VCaP (cell line): ENCODE results near the gene BARHL1.

Experiments
- H3K27ac ChIP-seq: fragments of 450-650 bp; 2 replicates; pipeline ENCODE4 v1.5.1; 2017
- TF ChIP-seq, protein P1 (sequence below): fragments of 450-650 bp; conservative IDR thresholded peaks from 2 replicates; pipeline ENCODE4 v1.5.1; 2017; ENCODE audit warnings: mild to moderate bottlenecking, moderate library complexity

The BARHL1 gene

DNA sequence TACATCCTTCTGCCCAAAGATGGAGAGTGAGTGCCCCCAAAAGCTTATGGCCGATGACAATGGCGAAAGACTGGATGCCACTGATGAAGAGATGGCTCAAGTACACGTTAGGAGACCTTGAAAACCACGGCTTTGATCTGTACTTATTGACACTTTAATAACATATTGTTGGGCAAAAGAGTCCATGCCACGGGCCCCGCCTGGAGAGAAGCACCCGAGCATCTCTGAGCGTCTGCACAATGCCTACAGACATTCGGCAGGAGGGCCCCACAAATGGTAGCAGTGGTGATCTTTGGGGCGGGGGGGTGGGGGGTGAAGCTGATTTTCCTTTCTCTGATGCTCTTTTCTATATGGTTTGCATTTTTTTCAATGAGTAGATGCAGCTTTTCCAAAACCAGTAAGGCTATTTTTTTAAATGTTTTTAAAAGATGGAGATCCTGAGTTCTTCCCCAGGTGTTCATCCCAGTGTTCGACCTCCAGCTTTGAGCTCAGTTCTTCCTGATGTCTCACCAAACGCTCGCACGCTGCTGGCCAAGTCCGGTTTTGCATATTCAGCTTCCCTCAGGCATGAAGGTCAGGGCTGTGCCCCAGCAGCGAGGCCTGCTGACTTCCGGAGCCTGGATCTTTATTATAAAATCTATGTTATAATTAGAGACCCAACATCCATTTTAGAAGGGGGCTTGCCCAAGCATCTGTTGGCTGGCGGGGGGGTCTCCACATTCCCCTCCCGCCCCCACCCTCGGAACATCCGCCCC, 34.3 kb upstream of the BARHL1 start:
- TF ChIP-seq, protein P1, sequence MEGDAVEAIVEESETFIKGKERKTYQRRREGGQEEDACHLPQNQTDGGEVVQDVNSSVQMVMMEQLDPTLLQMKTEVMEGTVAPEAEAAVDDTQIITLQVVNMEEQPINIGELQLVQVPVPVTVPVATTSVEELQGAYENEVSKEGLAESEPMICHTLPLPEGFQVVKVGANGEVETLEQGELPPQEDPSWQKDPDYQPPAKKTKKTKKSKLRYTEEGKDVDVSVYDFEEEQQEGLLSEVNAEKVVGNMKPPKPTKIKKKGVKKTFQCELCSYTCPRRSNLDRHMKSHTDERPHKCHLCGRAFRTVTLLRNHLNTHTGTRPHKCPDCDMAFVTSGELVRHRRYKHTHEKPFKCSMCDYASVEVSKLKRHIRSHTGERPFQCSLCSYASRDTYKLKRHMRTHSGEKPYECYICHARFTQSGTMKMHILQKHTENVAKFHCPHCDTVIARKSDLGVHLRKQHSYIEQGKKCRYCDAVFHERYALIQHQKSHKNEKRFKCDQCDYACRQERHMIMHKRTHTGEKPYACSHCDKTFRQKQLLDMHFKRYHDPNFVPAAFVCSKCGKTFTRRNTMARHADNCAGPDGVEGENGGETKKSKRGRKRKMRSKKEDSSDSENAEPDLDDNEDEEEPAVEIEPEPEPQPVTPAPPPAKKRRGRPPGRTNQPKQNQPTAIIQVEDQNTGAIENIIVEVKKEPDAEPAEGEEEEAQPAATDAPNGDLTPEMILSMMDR: no peak
- H3K27ac ChIP-seq: no peak overlapping the region

DNA sequence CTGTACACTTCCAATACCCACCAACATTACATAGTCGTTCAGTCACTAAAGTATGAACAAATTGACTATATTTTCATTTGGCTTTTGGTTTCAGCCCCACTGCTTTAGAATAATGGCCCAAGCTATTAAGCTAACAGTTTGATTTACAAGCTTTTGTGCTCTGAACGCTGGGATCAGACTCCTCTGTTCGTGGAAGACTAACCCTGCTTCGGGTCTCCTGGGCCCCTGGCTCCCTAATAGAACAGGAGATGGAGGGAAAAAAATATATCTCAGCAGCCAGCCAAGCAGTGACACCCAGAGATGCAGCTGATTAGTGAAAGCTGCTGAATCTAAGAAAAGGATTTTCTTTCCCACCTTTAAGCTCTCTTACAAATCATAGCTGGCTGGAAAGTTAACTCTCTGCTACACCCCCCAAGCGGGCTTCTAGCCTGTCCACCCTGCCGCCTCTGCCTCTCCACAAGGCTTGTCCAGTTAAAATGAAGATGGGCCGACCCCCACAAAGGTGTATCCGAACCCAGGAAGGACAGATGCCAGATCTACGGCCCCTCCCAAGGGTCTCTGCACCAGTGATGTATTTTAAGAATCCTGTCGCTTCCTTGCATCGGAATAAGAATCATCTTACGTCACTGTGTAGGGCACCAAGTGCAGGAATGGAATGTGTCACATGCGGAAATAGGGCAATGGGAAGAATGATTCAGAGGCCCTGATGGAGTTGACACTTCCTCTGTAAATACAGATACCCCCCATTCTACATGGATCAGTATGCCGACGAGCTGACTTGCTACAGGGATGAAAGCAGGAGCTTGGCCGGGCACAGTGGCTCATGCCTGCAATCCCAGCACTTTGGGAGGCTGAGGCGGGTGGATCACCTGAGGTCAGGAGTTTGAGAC, 33.4 kb upstream of the BARHL1 start:
- H3K27ac ChIP-seq: no peak overlapping the region
- TF ChIP-seq, protein P1: no peak

DNA sequence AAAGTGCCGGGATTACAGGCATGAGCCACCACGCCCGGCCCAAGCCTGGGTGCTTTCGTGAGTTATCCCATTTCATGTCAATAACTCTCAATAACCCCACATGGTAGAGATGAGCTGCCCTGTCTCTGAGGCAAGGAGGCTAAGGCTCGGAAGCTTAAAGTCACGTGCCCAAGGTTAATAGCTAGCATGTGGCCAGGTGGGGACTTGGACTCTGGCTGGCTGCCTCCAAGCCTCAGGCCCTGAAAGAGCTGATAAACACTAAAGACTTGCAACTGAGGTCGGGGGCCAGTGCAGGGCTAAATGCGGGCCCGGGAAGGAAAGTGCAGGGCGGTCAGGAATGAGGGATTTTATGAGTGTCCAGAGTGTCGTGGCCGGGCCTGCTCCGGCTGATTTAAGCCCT, 30.9 kb upstream of the BARHL1 start:
- TF ChIP-seq, protein P1: no peak
- H3K27ac ChIP-seq: no peak overlapping the region

DNA sequence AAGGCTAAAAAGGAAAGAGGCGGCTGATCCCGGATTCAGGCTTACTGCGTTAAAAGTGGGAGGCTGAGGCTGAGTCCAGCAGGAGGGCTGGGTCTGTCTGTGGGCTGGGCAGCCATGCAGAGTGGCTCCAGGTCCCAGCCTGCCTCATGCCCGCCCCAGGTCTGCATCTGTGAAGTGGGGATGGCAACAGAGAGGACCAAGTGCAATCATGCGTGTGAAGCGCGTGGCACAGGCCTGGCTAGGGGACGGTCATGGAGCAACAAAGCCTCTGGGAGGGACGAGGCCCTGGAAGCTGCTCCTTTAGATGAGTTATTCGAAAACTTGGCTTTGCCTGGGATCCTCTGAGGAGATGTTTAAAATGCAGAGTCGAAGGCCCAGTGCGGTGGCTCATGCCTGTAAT, 30.4 kb upstream of the BARHL1 start:
- TF ChIP-seq, protein P1: no peak
- no peak overlapping the region for H3K27ac ChIP-seq

DNA sequence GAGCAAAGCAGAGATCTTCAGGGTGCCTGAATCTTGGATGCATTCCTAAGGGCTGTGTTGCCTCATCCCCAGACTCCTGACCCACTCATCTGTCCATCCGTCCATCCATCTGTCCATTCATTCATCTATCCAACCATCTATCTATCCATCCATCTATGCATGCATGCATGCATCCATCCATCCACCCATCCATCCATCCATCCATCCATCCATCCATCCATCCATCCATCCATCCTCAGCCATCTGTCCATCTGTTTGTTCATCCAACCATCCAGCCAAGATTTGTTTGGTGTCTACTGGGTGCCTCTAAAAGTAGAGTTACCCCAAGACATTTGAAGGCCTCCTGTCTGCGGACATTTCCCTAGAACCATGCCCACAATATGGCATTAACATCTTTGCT, 27.7 kb upstream of the BARHL1 start:
- TF ChIP-seq, protein P1: no peak
- no peak overlapping the region for H3K27ac ChIP-seq

DNA sequence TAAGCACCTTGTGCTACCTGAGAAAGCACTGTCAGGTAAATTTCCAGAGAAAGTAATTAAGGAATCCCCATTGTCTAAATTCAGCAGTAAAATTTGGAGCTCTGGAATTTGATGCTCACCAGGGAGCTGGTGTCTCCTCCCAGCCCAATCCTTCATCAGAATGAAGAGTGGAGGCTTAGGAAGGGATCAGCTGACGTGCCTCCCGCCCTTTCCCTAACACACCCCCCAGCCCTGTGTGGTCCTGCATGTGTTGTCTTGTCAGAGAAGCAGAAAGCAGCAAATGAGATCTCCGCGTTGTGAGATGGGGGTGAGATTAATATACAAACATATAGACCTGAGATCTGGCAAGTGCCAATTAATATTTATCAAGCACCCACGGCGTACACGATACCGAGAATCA, 26.9 kb upstream of the BARHL1 start:
- TF ChIP-seq, protein P1: no peak
- no peak overlapping the region for H3K27ac ChIP-seq

DNA sequence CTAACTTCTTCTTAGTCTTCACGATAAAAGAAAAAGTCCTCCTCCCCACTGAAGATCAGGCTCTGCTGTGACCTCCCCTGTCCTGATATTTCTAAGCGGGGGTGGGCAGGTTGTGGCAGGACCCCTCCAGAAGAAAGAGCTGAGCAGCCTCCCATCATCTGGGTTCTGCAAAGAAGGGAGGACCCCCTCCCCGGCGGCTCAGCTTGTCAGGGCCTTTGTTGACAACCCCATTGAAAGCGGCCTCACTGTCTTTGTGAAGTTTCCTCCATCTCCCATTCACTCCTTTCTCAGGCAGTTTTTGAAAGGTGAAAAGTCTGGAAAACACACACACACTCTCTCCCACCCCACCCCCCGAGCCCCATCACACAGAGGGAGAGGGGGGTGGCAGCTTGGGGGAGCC, 26.2 kb upstream of the BARHL1 start:
- H3K27ac ChIP-seq: no peak overlapping the region
- TF ChIP-seq, protein P1: no peak
